ENCODE results near the gene CKAP5. TPM values are rescaled to one million over a fixed set of nuclear protein-coding genes. Genes with fewer than 3 reads are reported as not detected.
A peak's percentile ranks its signal among the peaks of the same experiment; 100 is the strongest.
"Not testable (repeated sequence)": the region's sequence is repeated elsewhere in the genome, so short reads cannot be mapped to it uniquely, and the experiment has no call there.

The CKAP5 gene
- total and polyA plus RNA-seq, 5 experiments from 2014 or later = 10.7 to 45.7 (median 17.2) TPM

DNA sequence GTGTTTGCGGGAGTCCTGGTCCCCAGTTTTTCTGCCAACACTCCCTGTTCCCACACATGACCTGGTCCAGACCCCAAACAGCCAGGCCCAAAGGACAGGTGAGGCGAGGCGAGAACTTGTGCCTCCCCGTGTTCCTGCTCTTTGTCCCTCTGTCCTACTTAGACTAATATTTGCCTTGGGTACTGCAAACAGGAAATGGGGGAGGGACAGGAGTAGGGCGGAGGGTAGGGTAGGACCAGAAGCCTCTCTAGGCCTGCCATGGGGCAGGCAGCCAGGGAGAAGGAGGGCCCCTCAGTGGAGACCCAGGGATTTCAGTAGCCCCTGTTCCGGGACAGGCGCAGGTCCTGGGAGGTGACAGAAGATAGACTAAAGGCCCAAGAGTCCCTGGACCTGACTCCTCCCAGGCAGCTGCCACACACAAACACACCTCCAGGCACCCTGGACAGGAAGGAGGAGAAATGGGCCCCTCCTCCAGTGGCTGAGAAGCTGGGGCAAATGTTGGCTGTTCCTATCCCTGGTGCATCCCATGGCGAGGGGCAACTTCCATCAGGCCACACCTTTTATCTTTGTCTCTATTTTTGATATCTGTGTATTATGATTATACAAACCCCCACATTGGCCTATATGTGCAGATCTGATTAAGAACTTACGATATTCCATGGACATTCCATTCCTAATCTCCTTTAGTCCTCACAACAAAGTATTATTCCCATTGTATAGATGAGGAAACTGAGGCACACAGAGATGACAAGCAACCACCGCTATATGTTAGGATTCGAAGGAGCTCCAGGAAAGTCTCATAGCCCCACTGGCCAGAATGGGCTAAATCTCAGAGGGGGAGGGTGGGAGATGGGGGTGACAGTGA lies 127.7 kb downstream of the CKAP5 start:
- Mint-ChIP-seq H3K4me1 (peaks cover 0 to 8% (median 3%) of the 10 kb centered on the region in 4 donors), H3K4me3 (no peak overlapping the region), H3K36me3 (no peaks in the 10 kb centered on the region), H3K27me3 (peaks cover 0 to 3% (median 0%) of the 10 kb centered on the region in 5 donors), H3K27ac (peak overlapping the region in 2 of 10 donors; percentile 38 to 40), H3K9me3 (no peaks in the 10 kb centered on the region)
- ATAC-seq (no peak), DNase-seq (no peak)
- POLR2A ChIA-PET = interaction anchor here (0.6 to 0.8 kb wide), 2 partner anchors 102 to 429 kb away, joined by 4 to 5 read pairs; no protein-coding TSS in a partner anchor

DNA sequence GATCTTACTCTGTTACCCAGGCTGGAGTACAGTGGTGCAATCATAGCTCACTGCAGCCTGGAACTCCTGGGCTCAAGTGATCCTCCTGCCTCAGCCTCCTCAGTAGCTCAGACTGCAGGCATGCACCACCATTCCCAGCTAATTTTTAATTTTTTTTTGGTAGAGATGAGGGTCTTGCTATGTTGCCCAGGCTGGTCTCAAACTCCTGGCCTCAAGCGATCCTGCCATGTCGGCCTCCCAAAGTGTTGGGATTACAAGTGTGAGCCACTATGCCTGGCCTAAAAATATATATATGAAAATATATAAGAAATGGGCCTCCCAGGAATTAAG lies 128.3 kb downstream of the CKAP5 start:
- POLR2A ChIA-PET = interaction anchor here (0.6 kb wide), 1 partner anchor 429 kb away, joined by 4 read pairs; no protein-coding TSS in a partner anchor
- H3K27me3 Mint-ChIP-seq = not testable (repeated sequence)

DNA sequence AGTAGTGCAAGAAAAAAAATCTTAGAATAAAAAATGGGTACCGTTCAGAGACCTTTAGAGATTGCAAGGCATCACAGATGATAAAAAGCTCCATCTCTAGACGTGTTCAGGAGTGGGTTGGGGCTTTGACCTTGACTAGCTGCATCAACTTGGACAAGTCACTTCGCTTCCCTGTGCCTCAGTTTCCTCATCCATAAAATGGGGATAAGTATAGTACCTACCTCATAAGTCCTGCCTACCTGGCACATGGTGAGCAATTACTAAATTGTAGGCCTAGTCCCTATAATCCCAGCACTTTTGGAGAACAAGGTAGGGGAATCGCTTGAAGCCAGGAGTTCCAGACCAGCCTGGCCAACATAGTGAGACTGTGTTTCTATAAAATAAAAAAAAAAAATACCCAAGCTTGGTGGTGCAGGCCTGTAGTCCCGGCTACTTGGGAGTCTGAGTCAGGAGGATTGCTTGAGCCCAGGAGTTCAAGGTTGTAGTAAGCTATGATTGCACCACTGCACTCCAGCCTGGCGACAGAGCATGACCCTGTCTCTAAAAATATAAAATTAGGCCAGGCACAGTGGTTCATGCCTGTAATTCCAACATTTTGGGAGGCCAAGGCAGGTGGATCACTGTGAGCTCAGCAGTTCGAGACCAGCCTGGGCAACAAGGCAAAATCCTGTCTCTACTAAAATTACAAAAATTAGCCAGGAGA lies 133.1 kb downstream of the CKAP5 start:
- DNase-seq = no peak
- H3K4me3 Mint-ChIP-seq = no peak overlapping the region
- no peaks in the 10 kb centered on the region for H3K27me3 Mint-ChIP-seq
- H3K9me3 Mint-ChIP-seq = no peaks in the 10 kb centered on the region
- peaks cover 0 to 2% (median 0%) of the 10 kb centered on the region in 3 donors for H3K36me3 Mint-ChIP-seq
- no peak overlapping the region for H3K27ac Mint-ChIP-seq
- no peak for ATAC-seq
- H3K4me1 Mint-ChIP-seq = peaks cover 0 to 2% (median under 1%) of the 10 kb centered on the region in 4 donors
- POLR2A ChIA-PET = no interaction called here

More for the DNA sequence above, 128.3 kb downstream of the CKAP5 start:
- H3K4me3 Mint-ChIP-seq, H3K36me3 Mint-ChIP-seq, H3K4me1 Mint-ChIP-seq, H3K9me3 Mint-ChIP-seq, DNase-seq, ATAC-seq, H3K27ac Mint-ChIP-seq: not testable (repeated sequence)

DNA sequence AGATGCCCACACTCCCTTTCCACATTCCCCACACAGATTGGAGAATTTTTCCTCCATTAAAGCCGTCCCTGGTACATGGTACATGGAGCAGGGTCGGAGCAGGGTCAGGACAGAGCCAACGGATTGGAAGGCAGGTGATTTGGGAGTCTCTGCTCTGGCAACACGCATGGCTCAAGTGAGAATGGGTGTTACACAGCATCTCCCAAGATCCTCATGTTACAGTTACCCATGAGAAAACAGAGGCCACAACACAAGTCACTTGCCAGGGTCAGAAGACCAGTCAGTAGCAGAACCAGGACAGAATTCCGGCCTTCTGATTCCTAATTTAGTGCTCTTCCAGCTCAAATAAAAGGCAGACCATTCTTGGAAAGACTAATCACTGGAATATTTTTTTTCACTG lies 134.8 kb downstream of the CKAP5 start:
- Mint-ChIP-seq H3K27ac (peak overlapping the region in 2 of 10 donors; percentile 38 to 71), H3K36me3 (peaks cover 0 to 15% (median 4%) of the 10 kb centered on the region in 3 donors), H3K9me3 (no peaks in the 10 kb centered on the region), H3K27me3 (no peaks in the 10 kb centered on the region), H3K4me3 (no peak overlapping the region), H3K4me1 (peaks cover 0 to 10% (median 2%) of the 10 kb centered on the region in 4 donors)
- POLR2A ChIA-PET = no interaction called here
- no peak for DNase-seq
- no peak for ATAC-seq

DNA sequence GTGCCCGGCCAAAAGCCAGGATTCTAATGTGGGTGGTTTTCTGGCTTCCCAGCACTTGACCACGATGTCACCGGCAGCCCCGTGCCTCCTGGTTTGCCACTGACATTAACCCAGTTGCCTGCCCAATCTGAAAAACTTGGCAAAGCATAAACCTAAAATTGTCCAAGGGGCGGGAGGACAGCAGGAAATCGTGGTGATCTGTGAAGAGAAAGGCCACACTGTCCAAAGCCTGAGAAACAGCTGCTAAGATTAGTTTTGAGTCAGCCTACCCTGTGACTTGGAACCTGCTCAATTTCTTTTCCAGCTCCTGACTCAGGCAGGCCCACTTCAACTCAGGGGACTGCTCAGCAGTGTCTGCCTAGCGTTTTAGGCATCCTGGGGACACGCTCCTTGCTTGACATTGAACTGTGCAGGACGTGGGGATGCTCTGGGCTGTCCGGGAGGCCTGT lies 135.2 kb downstream of the CKAP5 start:
- Mint-ChIP-seq H3K36me3 (peaks cover 0 to 19% (median 4%) of the 10 kb centered on the region in 3 donors), H3K27ac (peak overlapping the region in 1 of 10 donors; percentile 71), H3K9me3 (no peaks in the 10 kb centered on the region), H3K27me3 (no peaks in the 10 kb centered on the region), H3K4me3 (no peak overlapping the region), H3K4me1 (peaks cover 0 to 10% (median 2%) of the 10 kb centered on the region in 4 donors)
- DNase-seq (no peak), ATAC-seq (no peak)
- POLR2A ChIA-PET = no interaction called here

DNA sequence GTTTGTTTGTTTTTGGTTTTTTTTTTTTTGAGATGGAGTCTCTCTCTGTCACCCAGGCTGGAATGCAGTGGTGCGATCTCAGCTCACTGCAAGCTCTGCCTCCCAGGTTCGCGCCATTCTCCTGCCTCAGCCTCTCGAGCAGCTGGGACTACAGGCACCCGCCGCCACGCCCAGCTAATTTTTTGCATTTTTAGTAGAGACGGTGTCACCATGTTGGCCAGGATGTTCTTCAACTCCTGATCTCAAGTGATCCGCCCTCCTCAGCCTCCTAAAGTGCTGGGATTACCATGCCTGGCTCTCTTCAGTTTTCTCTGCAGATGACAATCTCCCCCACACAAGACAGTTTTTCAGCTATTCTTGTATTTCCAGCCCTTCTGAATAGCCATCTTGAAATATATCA lies 136.7 kb downstream of the CKAP5 start:
- H3K9me3 Mint-ChIP-seq, ATAC-seq, POLR2A ChIA-PET, DNase-seq, H3K27ac Mint-ChIP-seq, H3K27me3 Mint-ChIP-seq, H3K4me3 Mint-ChIP-seq: not testable (repeated sequence)
- Mint-ChIP-seq H3K4me1 (peaks cover 0 to 10% (median 3%) of the 10 kb centered on the region in 4 donors), H3K36me3 (peaks cover 0 to 33% (median 4%) of the 10 kb centered on the region in 3 donors)

DNA sequence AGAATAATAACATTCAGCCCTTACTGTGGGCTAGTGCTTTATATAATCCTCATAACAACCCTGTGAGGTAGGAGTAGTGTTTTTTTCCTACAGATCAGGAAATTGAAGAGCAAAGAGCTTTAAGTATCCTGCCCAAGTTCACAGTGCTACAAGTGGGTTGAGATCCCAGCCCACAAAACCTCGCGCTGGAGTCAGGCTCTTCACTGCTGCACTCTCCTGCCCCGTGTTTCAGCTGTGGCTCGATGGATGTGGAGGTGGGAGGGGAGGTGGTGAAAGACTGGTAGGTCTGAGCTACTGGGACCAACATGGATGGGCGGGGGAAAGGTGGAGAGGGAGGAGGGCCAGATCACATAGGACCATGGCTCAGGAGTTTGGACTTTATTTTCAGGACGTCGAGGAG lies 139.2 kb downstream of the CKAP5 start:
- no peaks in the 10 kb centered on the region for H3K27me3 Mint-ChIP-seq
- peaks cover 14 to 21% (median 15%) of the 10 kb centered on the region in 4 donors for H3K4me1 Mint-ChIP-seq
- peaks cover 0 to 55% (median 4%) of the 10 kb centered on the region in 3 donors for H3K36me3 Mint-ChIP-seq
- H3K4me3 Mint-ChIP-seq = no peak overlapping the region
- H3K27ac Mint-ChIP-seq = peak overlapping the region in 1 of 10 donors; percentile 44
- POLR2A ChIA-PET = no interaction called here
- DNase-seq (no peak), ATAC-seq (no peak)
- H3K9me3 Mint-ChIP-seq = no peaks in the 10 kb centered on the region

DNA sequence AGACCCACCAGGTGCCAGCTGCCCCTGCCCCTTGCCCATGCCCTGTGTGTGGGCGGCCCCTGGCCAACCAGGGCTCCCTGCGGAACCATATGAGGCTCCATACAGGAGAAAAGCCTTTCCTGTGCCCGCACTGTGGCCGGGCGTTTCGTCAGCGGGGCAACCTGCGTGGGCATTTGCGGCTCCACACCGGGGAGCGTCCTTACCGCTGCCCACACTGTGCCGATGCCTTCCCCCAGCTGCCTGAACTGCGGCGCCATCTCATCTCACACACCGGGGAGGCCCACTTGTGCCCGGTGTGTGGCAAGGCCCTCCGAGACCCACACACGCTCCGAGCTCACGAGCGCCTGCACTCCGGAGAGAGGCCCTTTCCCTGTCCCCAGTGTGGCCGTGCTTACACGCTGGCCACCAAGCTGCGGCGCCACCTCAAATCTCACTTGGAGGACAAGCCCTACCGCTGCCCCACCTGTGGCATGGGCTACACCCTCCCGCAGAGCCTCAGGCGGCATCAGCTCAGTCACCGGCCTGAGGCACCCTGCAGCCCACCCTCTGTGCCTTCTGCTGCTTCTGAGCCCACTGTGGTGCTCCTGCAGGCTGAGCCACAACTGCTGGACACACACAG lies 140.9 kb downstream of the CKAP5 start:
- Mint-ChIP-seq H3K36me3 (peaks cover 0 to 62% (median 4%) of the 10 kb centered on the region in 3 donors), H3K4me3 (peak overlapping the region in 1 of 10 donors; percentile 34), H3K9me3 (no peaks in the 10 kb centered on the region), H3K27me3 (no peaks in the 10 kb centered on the region), H3K4me1 (peaks cover 23 to 35% (median 26%) of the 10 kb centered on the region in 4 donors), H3K27ac (no peak overlapping the region)
- DNase-seq (no peak), ATAC-seq (no peak)
- POLR2A ChIA-PET = no interaction called here

DNA sequence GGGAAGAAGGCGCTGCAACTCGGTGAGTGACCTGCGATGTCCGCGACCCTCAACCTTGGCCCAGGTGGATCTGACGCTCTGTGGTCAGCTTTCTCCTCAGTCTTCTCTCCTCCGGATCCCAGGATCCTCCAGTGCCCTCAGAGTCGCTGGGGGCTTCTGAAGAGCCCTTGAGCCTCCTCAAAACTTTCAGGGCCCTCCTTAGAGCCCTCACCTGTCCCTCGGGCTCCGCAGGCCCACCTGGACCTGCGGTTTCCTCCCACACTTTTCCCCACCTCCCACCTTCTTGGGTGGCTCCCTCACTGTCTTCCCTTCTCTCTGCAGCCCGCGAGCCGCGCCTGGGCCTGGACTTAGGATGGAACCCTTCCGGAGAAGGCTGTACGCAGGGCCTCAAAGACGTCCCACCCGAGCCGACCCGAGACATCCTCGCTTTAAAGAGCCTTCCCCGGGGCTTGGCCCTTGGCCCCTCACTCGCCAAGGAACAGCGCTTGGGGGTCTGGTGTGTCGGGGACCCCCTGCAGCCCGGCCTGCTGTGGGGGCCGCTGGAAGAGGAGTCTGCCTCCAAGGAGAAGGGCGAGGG lies 144.9 kb downstream of the CKAP5 start:
- Mint-ChIP-seq H3K27me3 (no peaks in the 10 kb centered on the region), H3K36me3 (peaks cover 0 to 53% (median 0%) of the 10 kb centered on the region in 3 donors), H3K27ac (peak overlapping the region; percentile 93 to 99 (median 97)), H3K4me3 (peak overlapping the region; percentile 96 to 99 (median 98)), H3K9me3 (no peaks in the 10 kb centered on the region), H3K4me1 (peaks cover 21 to 64% (median 53%) of the 10 kb centered on the region in 4 donors)
- POLR2A ChIA-PET = interaction anchor here (0.5 to 6.3 kb wide), 13 partner anchors 28 to 1065 kb away, joined by 3 to 91 read pairs (median 4); partner anchors contain the start of genes ACP2, ATG13, CSTPP1 and HARBI1
- DNase-seq (no peak), ATAC-seq (no peak)

DNA sequence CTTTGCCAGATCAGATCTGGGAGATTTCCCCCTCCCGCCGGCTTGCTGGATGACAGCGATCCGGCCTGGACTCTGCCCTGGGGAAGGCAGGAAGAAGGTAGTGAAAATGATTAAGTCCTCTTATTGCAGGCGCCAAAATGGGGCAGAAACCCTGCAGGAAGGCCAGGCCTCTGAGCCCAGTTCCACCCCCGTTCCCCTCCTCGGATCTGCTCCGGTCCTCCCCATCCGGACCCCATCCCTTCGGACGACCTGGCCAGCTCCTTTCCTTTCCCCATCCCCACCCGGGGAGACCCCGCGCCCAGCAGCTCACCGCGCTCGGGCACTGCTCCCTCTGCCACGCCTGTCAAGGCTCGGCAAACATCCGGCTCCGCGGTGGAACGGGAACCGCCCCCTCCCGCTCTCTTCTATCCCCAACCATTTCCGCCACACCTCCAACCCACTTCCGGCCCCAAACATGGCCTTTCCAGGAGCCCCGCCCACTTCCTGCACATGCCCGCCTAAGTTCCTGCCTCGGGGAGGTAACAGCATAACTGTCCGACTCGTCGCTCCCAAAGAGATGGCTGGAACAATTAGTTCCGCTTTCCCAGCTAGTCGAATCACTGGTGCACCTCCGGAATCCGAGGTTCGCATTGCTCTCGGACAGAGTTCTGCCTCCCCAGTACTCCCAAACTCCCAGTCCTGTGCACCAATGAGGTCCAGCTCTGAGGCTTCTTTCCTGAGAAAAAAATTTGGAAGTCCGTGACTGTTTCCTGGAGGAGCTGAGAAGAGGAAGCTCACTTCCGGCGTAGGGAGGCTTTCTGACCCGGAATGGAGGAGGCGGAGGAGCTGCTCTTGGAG lies 145.6 kb downstream of the CKAP5 start, which contains the start of the genes ARHGAP1 and ZNF408:
ARHGAP1 (minus strand) TSS at position 379 of the 837 bp plus-strand sequence. CDS start 4,512 bp downstream, outside the sequence.
ZNF408 (plus strand) TSS at position 791 of the 837 bp plus-strand sequence; CDS start at position 808, 17 bp downstream.
- ATAC-seq (peak; percentile 92), DNase-seq (peak; percentile 95 to 100 (median 99))
- Mint-ChIP-seq H3K9me3 (no peaks in the 10 kb centered on the region), H3K36me3 (peaks cover 0 to 53% (median 0%) of the 10 kb centered on the region in 3 donors), H3K4me3 (peak within 1 kb of the TSS; percentile 96 to 99 (median 98)), H3K27me3 (no peaks in the 10 kb centered on the region), H3K4me1 (peaks cover 22 to 71% (median 55%) of the 10 kb centered on the region in 4 donors), H3K27ac (peak within 1 kb of the TSS; percentile 93 to 99 (median 97))
- POLR2A ChIA-PET = interaction anchor here (0.5 to 6.3 kb wide), 20 partner anchors 13 to 1353 kb away, joined by 3 to 91 read pairs (median 4); partner anchors contain the start of genes ACP2, ATG13, CSTPP1 and HARBI1

DNA sequence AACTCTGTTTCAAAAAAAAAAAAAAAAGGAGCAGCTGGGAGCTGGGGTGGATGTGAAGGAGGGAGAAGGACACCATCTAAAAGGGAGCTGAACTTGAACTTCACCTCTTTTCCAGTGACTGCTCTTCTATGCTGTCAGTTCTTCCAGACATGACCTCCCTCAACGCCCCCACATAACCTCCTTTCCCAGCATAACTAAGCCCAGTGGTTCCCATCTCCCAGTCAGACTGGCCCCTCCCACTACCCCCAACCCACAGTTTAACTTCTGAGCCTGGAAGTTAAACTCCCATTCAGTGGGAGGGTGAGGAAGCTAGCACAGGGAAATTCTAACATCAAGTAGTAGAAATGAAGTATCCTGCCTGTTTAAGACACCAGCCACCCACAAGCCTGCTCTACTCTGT lies 147.5 kb downstream of the CKAP5 start:
- Mint-ChIP-seq H3K27me3 (no peaks in the 10 kb centered on the region), H3K9me3 (no peaks in the 10 kb centered on the region), H3K4me3 (peak overlapping the region; percentile 66 to 99 (median 98)), H3K36me3 (peaks cover 0 to 54% (median 7%) of the 10 kb centered on the region in 3 donors), H3K27ac (peak overlapping the region in 6 of 10 donors; percentile 15 to 99 (median 72)), H3K4me1 (peaks cover 27 to 76% (median 56%) of the 10 kb centered on the region in 4 donors)
- DNase-seq (no peak), ATAC-seq (no peak)
- POLR2A ChIA-PET = interaction anchor here (0.6 to 6.3 kb wide), 4 partner anchors 26 to 149 kb away, joined by 3 to 91 read pairs (median 3); partner anchors contain the start of gene ATG13
